Measurements from ENCODE around the gene RELN. TPM values are rescaled to one million over a fixed set of nuclear protein-coding genes. Genes with fewer than 3 reads are reported as not detected.

The RELN gene
- total RNA-seq, 1 donor from 2014 or later = 0.44 TPM

DNA sequence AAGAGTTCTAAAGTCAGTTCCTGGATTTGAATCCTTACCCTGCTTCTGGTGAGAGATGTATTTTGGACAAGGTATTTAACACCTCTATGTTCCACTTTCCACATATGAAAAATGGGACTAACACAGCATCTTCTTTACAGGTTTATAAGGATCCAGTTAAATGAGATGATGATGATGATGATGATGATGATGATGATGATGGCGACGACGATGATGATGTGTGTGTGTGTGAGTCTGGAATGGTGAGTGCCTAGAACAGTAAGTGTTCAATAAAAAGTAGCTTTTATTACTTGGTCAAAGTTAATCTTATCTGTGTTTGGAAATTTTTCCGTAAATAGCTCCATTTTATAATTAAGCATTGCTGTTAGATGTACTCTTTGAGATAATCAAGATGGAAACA is 295.2 kb downstream of the RELN start:
- no peaks in the 10 kb centered on the region for H3K36me3 ChIP-seq
- no peak overlapping the region for H3K4me3 ChIP-seq
- no peak for DNase-seq
- no peaks in the 10 kb centered on the region for H3K27me3 ChIP-seq (ENCODE audit: low read depth)
- intact Hi-C loops (cut with micrococcal nuclease) = no loop called here
- no peak for TF ChIP-seq CTCF (IDR thresholded peaks at IDR 0.05; ENCODE audit: borderline replicate concordance)
- H3K27ac ChIP-seq (replicated peaks) = no peak overlapping the region
- no peaks in the 10 kb centered on the region for H3K4me1 ChIP-seq
- no peaks in the 10 kb centered on the region for H3K9me3 ChIP-seq (replicated peaks)

DNA sequence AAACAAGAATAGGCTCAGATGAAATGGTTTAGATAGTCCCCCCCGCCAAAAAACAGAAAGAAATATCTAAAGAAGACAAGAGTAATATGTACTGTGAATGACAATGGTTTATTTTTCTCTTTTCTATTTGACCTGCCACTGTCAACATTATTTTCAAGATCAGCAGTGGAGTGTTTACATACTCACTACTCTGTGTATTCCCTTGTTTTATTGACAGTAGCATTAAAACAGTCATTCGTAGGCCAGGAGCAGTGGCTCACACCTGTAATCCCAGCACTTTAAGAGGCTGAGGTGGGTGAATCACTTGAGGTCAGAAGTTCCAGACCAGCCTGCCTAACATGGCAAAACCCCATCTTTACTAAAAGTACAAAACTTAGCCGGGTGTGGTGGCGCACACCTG is 298.2 kb downstream of the RELN start:
- intact Hi-C loops (cut with micrococcal nuclease) = no loop called here
- TF ChIP-seq CTCF (IDR thresholded peaks at IDR 0.05; ENCODE audit: borderline replicate concordance) = no peak
- Histone ChIP-seq H3K4me3 (no peak overlapping the region), H3K27me3 (ENCODE audit: low read depth) (peaks cover 9% of the 10 kb centered on the region), H3K9me3 (replicated peaks) (no peaks in the 10 kb centered on the region), H3K36me3 (no peaks in the 10 kb centered on the region), H3K4me1 (no peaks in the 10 kb centered on the region), H3K27ac (replicated peaks) (no peak overlapping the region)
- no peak for DNase-seq

DNA sequence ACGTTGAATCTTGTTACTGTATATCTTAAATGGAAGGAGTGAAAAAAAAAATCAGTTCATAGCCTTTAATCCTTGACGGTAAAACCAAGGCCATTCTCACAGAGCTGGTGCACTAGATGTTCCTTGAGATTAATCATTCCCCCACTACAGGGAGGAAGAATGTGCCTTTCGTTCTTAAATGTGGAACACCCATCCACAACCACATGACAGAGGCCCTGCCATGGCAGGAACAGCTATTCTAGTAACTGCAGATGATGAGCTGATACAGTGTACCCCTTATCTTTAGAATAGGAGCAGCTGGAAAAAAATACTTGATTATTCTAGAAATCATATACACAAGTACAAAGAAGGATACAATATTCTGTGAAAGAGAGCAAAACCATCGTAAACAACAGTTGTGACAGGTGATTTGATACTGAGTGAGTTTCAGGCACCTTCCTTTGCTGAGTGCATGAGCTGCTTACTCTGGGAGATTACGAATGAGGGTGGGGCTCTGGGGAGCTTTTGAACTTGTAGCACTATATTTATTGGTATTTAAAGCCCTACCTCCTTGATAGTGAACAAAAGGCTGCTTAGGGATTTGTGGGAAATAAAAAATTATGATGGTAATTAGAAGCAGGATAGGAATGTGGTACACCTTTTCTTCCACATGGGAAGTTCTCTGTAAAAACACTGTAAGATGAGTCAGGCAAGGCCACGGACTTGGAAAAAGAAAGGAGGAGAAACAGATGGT is 299.1 kb downstream of the RELN start:
- no peak for TF ChIP-seq CTCF (IDR thresholded peaks at IDR 0.05; ENCODE audit: borderline replicate concordance)
- no peak overlapping the region for H3K27ac ChIP-seq (replicated peaks)
- no peaks in the 10 kb centered on the region for H3K9me3 ChIP-seq (replicated peaks)
- no peak overlapping the region for H3K4me3 ChIP-seq
- no peaks in the 10 kb centered on the region for H3K36me3 ChIP-seq
- intact Hi-C loops (cut with micrococcal nuclease) = no loop called here
- no peaks in the 10 kb centered on the region for H3K4me1 ChIP-seq
- H3K27me3 ChIP-seq (ENCODE audit: low read depth) = peaks cover 9% of the 10 kb centered on the region
- no peak for DNase-seq

GRCh38 chr7:103689255-103689654 is 300.2 kb downstream of the RELN start:
- no peak overlapping the region for H3K27ac ChIP-seq (replicated peaks)
- H3K36me3 ChIP-seq = no peaks in the 10 kb centered on the region
- intact Hi-C loops (cut with micrococcal nuclease) = no loop called here
- H3K27me3 ChIP-seq (ENCODE audit: low read depth) = peaks cover 9% of the 10 kb centered on the region
- no peaks in the 10 kb centered on the region for H3K9me3 ChIP-seq (replicated peaks)
- no peaks in the 10 kb centered on the region for H3K4me1 ChIP-seq
- H3K4me3 ChIP-seq = no peak overlapping the region
- TF ChIP-seq CTCF (IDR thresholded peaks at IDR 0.05; ENCODE audit: borderline replicate concordance) = no peak
- DNase-seq = no peak

- intact Hi-C loops (cut with micrococcal nuclease) = no loop called here
- H3K27me3 ChIP-seq (ENCODE audit: low read depth) = peaks cover 9% of the 10 kb centered on the region
- H3K9me3 ChIP-seq (replicated peaks) = no peaks in the 10 kb centered on the region
- TF ChIP-seq CTCF (IDR thresholded peaks at IDR 0.05; ENCODE audit: borderline replicate concordance) = no peak
- no peak for DNase-seq
- no peaks in the 10 kb centered on the region for H3K4me1 ChIP-seq
- H3K4me3 ChIP-seq = no peak overlapping the region
- H3K36me3 ChIP-seq = no peaks in the 10 kb centered on the region
- no peak overlapping the region for H3K27ac ChIP-seq (replicated peaks)
Measured at GRCh38 chr7:103687951-103688350, 301.5 kb downstream of the RELN start.
